H9 (cell line): Measurements from ENCODE around the gene CHCHD4. TPM values are rescaled to one million over a fixed set of nuclear protein-coding genes. Genes with fewer than 3 reads are reported as not detected.

Experiments used
- DNase-seq: peaks from one replicate; pipeline ENCODE4 v3.0.0-alpha.2; 2017
- H2AFZ ChIP-seq: one replicate; pipeline ENCODE4 v1.6.1; 2013; ENCODE audit warnings: mild to moderate bottlenecking, low read length, control low read depth, moderate library complexity
- H2AK5ac ChIP-seq: 2 replicates; pipeline ENCODE4 v1.6.1; 2013; ENCODE audit warnings: low read length, control low read depth, mixed read lengths; ENCODE audit not compliant: insufficient read length
- H2BK120ac ChIP-seq: one replicate; pipeline ENCODE4 v1.6.1; 2013; ENCODE audit warnings: low read depth, mild to moderate bottlenecking, low read length, control low read depth, inconsistent platforms; ENCODE audit not compliant: poor library complexity, severe bottlenecking
- H2BK12ac ChIP-seq: 2 replicates; pipeline ENCODE4 v1.6.1; 2013; ENCODE audit warnings: low read length, control low read depth, mixed read lengths, low read depth; ENCODE audit not compliant: insufficient read length
- H2BK15ac ChIP-seq: 2 replicates; pipeline ENCODE4 v1.6.1; 2013; ENCODE audit warnings: low read depth, low read length, control low read depth
- H2BK20ac ChIP-seq: one replicate; pipeline ENCODE4 v1.6.1; 2013; ENCODE audit warnings: low read depth, mild to moderate bottlenecking, low read length, control low read depth, inconsistent platforms; ENCODE audit not compliant: poor library complexity, severe bottlenecking
- H2BK5ac ChIP-seq: 2 replicates; pipeline ENCODE4 v1.6.1; 2013; ENCODE audit warnings: low read length, control low read depth, mixed read lengths; ENCODE audit not compliant: insufficient read length
- H3K14ac ChIP-seq: 2 replicates; pipeline ENCODE4 v1.6.1; 2013; ENCODE audit warnings: low read length, control low read depth; ENCODE audit not compliant: insufficient read depth
- H3K18ac ChIP-seq: 2 replicates; pipeline ENCODE4 v1.6.1; 2013; ENCODE audit warnings: low read depth, mild to moderate bottlenecking, mixed read lengths, low read length, control low read depth; ENCODE audit not compliant: insufficient read length
- H3K23ac ChIP-seq: 2 replicates; pipeline ENCODE4 v1.6.1; 2013; ENCODE audit warnings: low read length, control low read depth, mixed read lengths, low read depth; ENCODE audit not compliant: insufficient read length
- H3K23me2 ChIP-seq: 2 replicates; pipeline ENCODE4 v1.6.1; 2013; ENCODE audit warnings: low read depth, mild to moderate bottlenecking, mixed read lengths, low read length, control low read depth; ENCODE audit not compliant: insufficient read length, poor library complexity, severe bottlenecking
- H3K27ac ChIP-seq: 2 replicates; pipeline ENCODE4 v1.5.1; 2013; ENCODE audit warnings: low read length, control low read depth, mixed read lengths, low read depth; ENCODE audit not compliant: insufficient read length
- H3K27me3 ChIP-seq: 2 replicates; pipeline ENCODE4 v1.6.1; 2013; ENCODE audit warnings: low read length, control low read depth, inconsistent platforms; ENCODE audit not compliant: insufficient read depth
- H3K4ac ChIP-seq: 2 replicates; pipeline ENCODE4 v1.6.1; 2013; ENCODE audit warnings: low read depth, mild to moderate bottlenecking, control low read depth, inconsistent platforms, low read length, moderate library complexity
- H3K4me1 ChIP-seq: 2 replicates; pipeline ENCODE4 v1.6.1; 2013; ENCODE audit warnings: low read length, control low read depth, inconsistent platforms; ENCODE audit not compliant: insufficient read depth
- H3K4me2 ChIP-seq: 2 replicates; pipeline ENCODE4 v1.6.1; 2013; ENCODE audit warnings: low read length, control low read depth, mixed read lengths; ENCODE audit not compliant: insufficient read length, insufficient read depth
- H3K56ac ChIP-seq: 2 replicates; pipeline ENCODE4 v1.6.1; 2013; ENCODE audit warnings: low read depth, mild to moderate bottlenecking, mixed read lengths, low read length, control low read depth; ENCODE audit not compliant: insufficient read length
- H3K79me1 ChIP-seq: 2 replicates; pipeline ENCODE4 v1.6.1; 2013; ENCODE audit warnings: low read depth, mild to moderate bottlenecking, moderate library complexity, low read length, control low read depth, inconsistent platforms; ENCODE audit not compliant: insufficient read depth, poor library complexity, severe bottlenecking
- H3K79me2 ChIP-seq: 2 replicates; pipeline ENCODE4 v1.6.1; 2013; ENCODE audit warnings: low read length, control low read depth, inconsistent platforms; ENCODE audit not compliant: insufficient read depth
- H3K9ac ChIP-seq: 2 replicates; pipeline ENCODE4 v1.6.1; 2013; ENCODE audit warnings: low read length, control low read depth, mixed read lengths; ENCODE audit not compliant: insufficient read length; ENCODE audit errors: extremely low read depth
- H3K9me3 ChIP-seq: one replicate; pipeline ENCODE4 v1.6.1; 2013; ENCODE audit warnings: low read depth, low read length, inconsistent platforms; ENCODE audit not compliant: control insufficient read depth
- H3T11ph ChIP-seq: one replicate; pipeline ENCODE4 v1.6.1; 2013; ENCODE audit warnings: mild to moderate bottlenecking, low read length, control low read depth, inconsistent platforms
- H4K20me1 ChIP-seq: one replicate; pipeline ENCODE4 v1.6.1; 2013; ENCODE audit not compliant: control insufficient read depth, insufficient read length, insufficient read depth
- H4K5ac ChIP-seq: 2 replicates; pipeline ENCODE4 v1.6.1; 2013; ENCODE audit warnings: low read depth, mild to moderate bottlenecking, mixed read lengths, low read length, control low read depth; ENCODE audit not compliant: insufficient read length
- H4K8ac ChIP-seq: replicated peaks from 2 replicates; pipeline ENCODE4 v1.6.1; 2013; ENCODE audit warnings: low read length, control low read depth, mixed read lengths, low read depth; ENCODE audit not compliant: insufficient read length
- H4K91ac ChIP-seq: 2 replicates; pipeline ENCODE4 v1.6.1; 2013; ENCODE audit warnings: low read depth, mild to moderate bottlenecking, moderate library complexity, mixed read lengths, low read length, control low read depth; ENCODE audit not compliant: insufficient read length
- H3K27ac Mint-ChIP-seq, 3 experiments: 2 replicates in 2 of 3; 3 replicates in 1 of 3; pipeline ENCODE4 v1.8.0; 2020 to 2021; ENCODE audit warnings: mixed read lengths in 3 of 3, mild to moderate bottlenecking in 1 of 3, moderate library complexity in 1 of 3
- H3K27me3 Mint-ChIP-seq: 2 replicates; pipeline ENCODE4 v1.8.0; 2021; ENCODE audit warnings: low read depth, mild to moderate bottlenecking, moderate library complexity, mixed read lengths
- H3K36me3 Mint-ChIP-seq, 3 experiments: 2 replicates in 2 of 3; 3 replicates in 1 of 3; pipeline ENCODE4 v1.8.0; 2020 to 2021; ENCODE audit warnings: low read depth in 3 of 3, mixed read lengths in 3 of 3; ENCODE audit not compliant: insufficient read depth in 1 of 3
- H3K4me1 Mint-ChIP-seq, 2 experiments: 2 replicates each; pipeline ENCODE4 v1.8.0; 2020; ENCODE audit warnings: mixed read lengths in 2 of 2
- H3K4me3 Mint-ChIP-seq, 2 experiments: 2 replicates in 1 of 2; 3 replicates in 1 of 2; pipeline ENCODE4 v1.8.0; 2020 to 2021; ENCODE audit warnings: mild to moderate bottlenecking in 2 of 2, mixed read lengths in 2 of 2, moderate library complexity in 1 of 2
- H3K9me3 Mint-ChIP-seq, 2 experiments: 2 replicates in 1 of 2; 3 replicates in 1 of 2; pipeline ENCODE4 v1.8.0; 2020; ENCODE audit warnings: mild to moderate bottlenecking in 2 of 2, mixed read lengths in 2 of 2, moderate library complexity in 1 of 2
- CTCF ChIP-seq: fragments of 200-600 bp; sonication (generic); conservative IDR thresholded peaks from 3 replicates; pipeline ENCODE4 v1.8.0; 2021; ENCODE audit warnings: antibody characterized with exemption, mild to moderate bottlenecking
- WGBS: extraction: QIAGEN DNeasy Blood & Tissue Kit; methylation state at CpG from one replicate; pipeline ENCODE4 v1.1.7; 2013; ENCODE audit warnings: missing lambda C conversion rate, low lambda C conversion rate, mixed read lengths; ENCODE audit not compliant: insufficient read length; ENCODE audit errors: extremely low coverage; 5-methylcytosine and 5-hydroxymethylcytosine counted together
- total RNA-seq: library from RNA; stranded (reverse); gene quantifications from 2 replicates; pipeline ENCODE4 v1.2.1, GENCODE V29; 2021

The CHCHD4 gene
- total RNA-seq, 1 experiment from 2014 or later: 13.7 TPM

DNA sequence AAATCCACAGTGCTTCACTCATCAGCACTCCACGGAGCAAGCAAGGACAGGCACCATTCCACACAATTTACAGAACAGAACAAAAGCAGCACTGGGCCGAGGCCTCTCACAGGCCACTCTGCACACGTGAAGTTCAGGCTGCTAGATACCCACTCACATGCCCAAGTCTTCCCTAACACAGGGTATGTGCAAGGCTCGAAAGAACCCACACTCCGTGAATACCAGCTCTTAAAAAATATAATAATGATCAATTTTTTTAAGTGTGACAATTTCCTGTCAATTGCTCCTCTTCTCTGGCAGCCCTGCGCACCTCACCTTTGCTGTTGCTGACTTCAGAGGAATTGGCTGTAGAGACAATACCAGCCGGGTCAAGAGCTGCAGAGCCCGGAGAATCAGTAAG lies 34.8 kb upstream of the CHCHD4 start:
- Histone ChIP-seq H3K23ac (no peak overlapping the region), H3K27me3 (no peaks in the 10 kb centered on the region), H3K9ac (no peak overlapping the region), H3K56ac (no peak overlapping the region), H3K23me2 (no peaks in the 10 kb centered on the region), H3K18ac (no peak overlapping the region), H3K79me1 (no peaks in the 10 kb centered on the region), H3K9me3 (no peaks in the 10 kb centered on the region), H4K8ac (no peak overlapping the region), H3K14ac (no peak overlapping the region), H3K27ac (no peak overlapping the region), H2BK15ac (no peak overlapping the region), H2AFZ (no peak overlapping the region), H3K4me1 (no peaks in the 10 kb centered on the region), H2BK20ac (no peak overlapping the region), H2BK12ac (no peak overlapping the region), H2BK5ac (no peak overlapping the region), H4K20me1 (no peaks in the 10 kb centered on the region), H4K5ac (no peak overlapping the region), H3K79me2 (no peaks in the 10 kb centered on the region), H3T11ph (no peak overlapping the region), H3K4ac (no peak overlapping the region), H2BK120ac (no peak overlapping the region), H4K91ac (no peak overlapping the region), H3K4me2 (no peak overlapping the region), H2AK5ac (no peak overlapping the region)
- H3K4me3 Mint-ChIP-seq: no peak overlapping the region
- TF ChIP-seq CTCF: no peak
- H3K27ac Mint-ChIP-seq: no peak overlapping the region
- peaks cover 64 to 97% (median 90%) of the 10 kb centered on the region in 3 experiments for H3K36me3 Mint-ChIP-seq
- no peak for DNase-seq
- peaks cover 5 to 16% of the 10 kb centered on the region in 2 experiments; a peak in 4 of 5 replicates for H3K9me3 Mint-ChIP-seq
- no peaks in the 10 kb centered on the region for H3K27me3 Mint-ChIP-seq
- H3K4me1 Mint-ChIP-seq: peaks cover 0 to 5% of the 10 kb centered on the region in 2 experiments; a peak in 1 of 4 replicates
- no CpG with 5 or more reads among the region's 8 CpGs for WGBS
